HepG2 (cell line): ENCODE measurements around the gene FAM174C. TPM values are rescaled to one million over a fixed set of nuclear protein-coding genes. Genes with fewer than 3 reads are reported as not detected.

ENCODE experiments used
- ASH2L ChIP-seq: fragments of 300-600, 200-600 bp; sonication (generic); IDR thresholded peaks from 2 replicates; pipeline ENCODE4 v1.7.0; 2017; ENCODE audit warnings: low read depth, mild to moderate bottlenecking, moderate library complexity, mixed read lengths, low read length; ENCODE audit not compliant: insufficient read length
- DNMT1 ChIP-seq: sonication (generic); formaldehyde crosslinking; IDR thresholded peaks from 2 replicates; pipeline ENCODE4 v1.5.1; 2020; ENCODE audit warnings: mild to moderate bottlenecking, missing genetic modification reagents
- GLI4 ChIP-seq: sonication (generic); formaldehyde crosslinking; IDR thresholded peaks from 2 replicates; pipeline ENCODE4 v1.5.1; 2020; ENCODE audit warnings: missing genetic modification reagents, mild to moderate bottlenecking, moderate library complexity, borderline replicate concordance
- HCFC1 ChIP-seq: fragments of 150-350 bp; IDR thresholded peaks from 2 replicates; pipeline ENCODE4 v1.6.1; 2014; ENCODE audit warnings: low read depth, low read length
- JUN ChIP-seq: sonication (generic); formaldehyde crosslinking; IDR thresholded peaks from 2 replicates; pipeline ENCODE4 v1.4.0; 2020; ENCODE audit warnings: mild to moderate bottlenecking, missing genetic modification reagents
- KDM5B ChIP-seq: sonication (generic); formaldehyde crosslinking; IDR thresholded peaks from 2 replicates; pipeline ENCODE4 v1.4.0; 2020; ENCODE audit warnings: missing genetic modification reagents, mild to moderate bottlenecking, borderline replicate concordance
- KDM6A ChIP-seq: IDR thresholded peaks from 2 replicates; pipeline ENCODE4 v1.6.1; 2016; ENCODE audit warnings: low read depth
- KLF12 ChIP-seq: sonication (generic); formaldehyde crosslinking; IDR thresholded peaks from 2 replicates; pipeline ENCODE4 v1.4.0; 2020; ENCODE audit warnings: missing genetic modification reagents, borderline replicate concordance
- LBX2 ChIP-seq: sonication (generic); formaldehyde crosslinking; IDR thresholded peaks from 2 replicates; pipeline ENCODE4 v1.5.0; 2020; ENCODE audit warnings: missing genetic modification reagents, mild to moderate bottlenecking, borderline replicate concordance
- MAZ ChIP-seq, 2 experiments: sonication (generic) in 1 of 2; formaldehyde crosslinking in 1 of 2; IDR thresholded peaks; 2 replicates each; pipeline versions ENCODE4 v1.5.0 to v1.6.1; 2012 to 2020; ENCODE audit warnings: low read depth in 2 of 2, mild to moderate bottlenecking in 2 of 2, borderline replicate concordance in 1 of 2, improper control_type of control experiment in 1 of 2, low read length in 1 of 2, missing genetic modification reagents in 1 of 2, moderate library complexity in 1 of 2
- NCOR1 ChIP-seq: fragments of 200-600 bp; sonication (generic); IDR thresholded peaks from 2 replicates; pipeline ENCODE4 v1.7.0; 2017; ENCODE audit warnings: antibody characterized with exemption, low read length, borderline replicate concordance
- NR2C2 ChIP-seq: sonication (generic); formaldehyde crosslinking; IDR thresholded peaks from 2 replicates; pipeline ENCODE4 v1.4.0; 2020; ENCODE audit warnings: missing genetic modification reagents, mild to moderate bottlenecking, moderate library complexity, borderline replicate concordance
- PAWR ChIP-seq: sonication (generic); formaldehyde crosslinking; IDR thresholded peaks from 2 replicates; pipeline ENCODE4 v1.4.0; 2020; ENCODE audit warnings: missing genetic modification reagents, mild to moderate bottlenecking, borderline replicate concordance
- PHF20 ChIP-seq: sonication (generic); formaldehyde crosslinking; IDR thresholded peaks from 2 replicates; pipeline ENCODE4 v1.5.0; 2020; ENCODE audit warnings: mild to moderate bottlenecking, missing genetic modification reagents
- PHF21A ChIP-seq: sonication (generic); formaldehyde crosslinking; IDR thresholded peaks from 2 replicates; pipeline ENCODE4 v1.5.0; 2020; ENCODE audit warnings: mild to moderate bottlenecking, missing genetic modification reagents
- RBM22 ChIP-seq: fragments of 200-400 bp; formaldehyde crosslinking; optimal IDR thresholded peaks from 2 replicates; pipeline ENCODE3; 2017; ENCODE audit warnings: mild to moderate bottlenecking, low read length, moderate library complexity
- SIN3A ChIP-seq: IDR thresholded peaks from 2 replicates; pipeline ENCODE4 v1.6.1; 2011; ENCODE audit warnings: low read depth, mild to moderate bottlenecking, control low read depth, low read length, borderline replicate concordance
- TAF1 ChIP-seq: sonication (generic); formaldehyde crosslinking; IDR thresholded peaks from 2 replicates; pipeline ENCODE4 v1.4.0; 2020; ENCODE audit warnings: missing genetic modification reagents
- THAP11 ChIP-seq: IDR thresholded peaks from 2 replicates; pipeline ENCODE4 v1.6.1; 2016; ENCODE audit warnings: missing biosample characterization, missing genetic modification reagents
- TOPORS ChIP-seq: sonication (generic); formaldehyde crosslinking; IDR thresholded peaks from 2 replicates; pipeline ENCODE4 v1.8.0; 2023; ENCODE audit warnings: mild to moderate bottlenecking, missing genetic modification reagents
- ZFP62 ChIP-seq: sonication (generic); formaldehyde crosslinking; IDR thresholded peaks from 2 replicates; pipeline ENCODE4 v1.4.0; 2020; ENCODE audit warnings: missing genetic modification reagents
- ZNF138 ChIP-seq: sonication (generic); formaldehyde crosslinking; IDR thresholded peaks from 2 replicates; pipeline ENCODE4 v1.5.0; 2020; ENCODE audit warnings: mild to moderate bottlenecking, low read depth, missing genetic modification reagents
- ZNF670 ChIP-seq: sonication (generic); formaldehyde crosslinking; IDR thresholded peaks from 2 replicates; pipeline ENCODE4 v1.8.0; 2022; ENCODE audit warnings: mild to moderate bottlenecking, missing genetic modification reagents, borderline replicate concordance
- ZNF7 ChIP-seq: IDR thresholded peaks from 2 replicates; pipeline ENCODE4 v1.6.1; 2016; ENCODE audit warnings: missing biosample characterization, missing genetic modification reagents
- ZNF781 ChIP-seq: sonication (generic); formaldehyde crosslinking; IDR thresholded peaks from 2 replicates; pipeline ENCODE4 v1.5.1; 2020; ENCODE audit warnings: borderline replicate concordance, mild to moderate bottlenecking, missing genetic modification reagents; ENCODE audit errors: not compliant biosample characterization
- ZNF788 ChIP-seq: sonication (generic); formaldehyde crosslinking; IDR thresholded peaks from 2 replicates; pipeline ENCODE4 v1.5.0; 2020; ENCODE audit warnings: mild to moderate bottlenecking, missing genetic modification reagents, borderline replicate concordance
- ZNF841 ChIP-seq: sonication (generic); formaldehyde crosslinking; IDR thresholded peaks from 2 replicates; pipeline ENCODE4 v1.8.1; 2023; ENCODE audit warnings: missing genetic modification reagents, borderline replicate concordance
- ZNF883 ChIP-seq: sonication (generic); formaldehyde crosslinking; IDR thresholded peaks from 2 replicates; pipeline ENCODE4 v1.5.1; 2020; ENCODE audit warnings: mild to moderate bottlenecking, missing genetic modification reagents; ENCODE audit errors: not compliant biosample characterization
- ZSCAN30 ChIP-seq: sonication (generic); formaldehyde crosslinking; IDR thresholded peaks from 2 replicates; pipeline ENCODE4 v1.5.0; 2020; ENCODE audit warnings: mild to moderate bottlenecking, missing genetic modification reagents
- polyA plus RNA-seq, 8 experiments: library from polyadenylated mRNA; depleted of rRNA in 3 of 8; stranded (reverse) in 7 of 8; unstranded in 1 of 8; fragments of >200 nt; fragmentation: Illumina TruSeq in 4 of 8; extraction: Trizol in 4 of 8; gene quantifications; 2 replicates each; pipeline versions ENCODE4 v1.2.1 to v1.2.3, GENCODE V29; 2011 to 2016; ENCODE audit warnings: low read depth in 4 of 8, missing spikeins in 1 of 8, mixed read lengths in 1 of 8; ENCODE audit not compliant: insufficient read depth in 1 of 8
- total RNA-seq, 5 experiments: library from RNA; depleted of rRNA; stranded (reverse); fragments of >200 nt; fragmentation: Illumina TruSeq; extraction: Trizol; gene quantifications; 2 replicates each; pipeline ENCODE4 v1.2.3, GENCODE V29; 2016; ENCODE audit warnings: low read depth in 1 of 5
- TF ChIP-seq, protein P1 (sequence below): sonication (generic); formaldehyde crosslinking; IDR thresholded peaks from 2 replicates; pipeline ENCODE4 v1.4.0; 2020; ENCODE audit warnings: missing genetic modification reagents

FAM174C gene
- total and polyA plus RNA-seq, 2 of the 13 experiments (the other 11 are each of a cell fraction or from before 2014, with no cell fraction given) = 19.5 to 31.3 TPM

- peak; percentile 55; the same call in 1 of the 2 replicates for TF ChIP-seq ZNF670
- 0 out of 2 replicates have a peak, but pooled peaks have one; percentile 38 for TF ChIP-seq ZNF138
- TF ChIP-seq ZNF781 (CRISPR knock-in tag) = no peak
- peak; percentile 77 for TF ChIP-seq KDM5B
- no peak for TF ChIP-seq ZNF7 (CRISPR knock-in tag)
- TF ChIP-seq NR2C2 (CRISPR knock-in tag) = peak; percentile 80
- TF ChIP-seq LBX2 (CRISPR knock-in tag) = no peak; the same call in 1 of the 2 replicates
- peak; percentile 13 for TF ChIP-seq HCFC1
- TF ChIP-seq DNMT1 = no peak
- no peak; the same call in 1 of the 2 replicates for TF ChIP-seq NCOR1
- TF ChIP-seq RBM22 = peak; percentile 90
- peak; percentile 89 for TF ChIP-seq THAP11 (CRISPR knock-in tag)
- no peak for TF ChIP-seq KDM6A (CRISPR knock-in tag)
- TF ChIP-seq, protein P1, sequence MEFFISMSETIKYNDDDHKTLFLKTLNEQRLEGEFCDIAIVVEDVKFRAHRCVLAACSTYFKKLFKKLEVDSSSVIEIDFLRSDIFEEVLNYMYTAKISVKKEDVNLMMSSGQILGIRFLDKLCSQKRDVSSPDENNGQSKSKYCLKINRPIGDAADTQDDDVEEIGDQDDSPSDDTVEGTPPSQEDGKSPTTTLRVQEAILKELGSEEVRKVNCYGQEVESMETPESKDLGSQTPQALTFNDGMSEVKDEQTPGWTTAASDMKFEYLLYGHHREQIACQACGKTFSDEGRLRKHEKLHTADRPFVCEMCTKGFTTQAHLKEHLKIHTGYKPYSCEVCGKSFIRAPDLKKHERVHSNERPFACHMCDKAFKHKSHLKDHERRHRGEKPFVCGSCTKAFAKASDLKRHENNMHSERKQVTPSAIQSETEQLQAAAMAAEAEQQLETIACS (CRISPR knock-in tag) = no peak
- TF ChIP-seq JUN = no peak; the same call in none of the 2 replicates
- TF ChIP-seq ZNF883 (CRISPR knock-in tag) = peak; percentile 58
- TF ChIP-seq PHF21A (CRISPR knock-in tag) = peak; percentile 46; the same call in 1 of the 2 replicates
- 0 out of 2 replicates have a peak, but pooled peaks have one; percentile 90 for TF ChIP-seq GLI4 (CRISPR knock-in tag)
- TF ChIP-seq MAZ (IDR thresholded peaks at IDR 0.05; ENCODE audit: borderline replicate concordance, low read depth, low read length) = peak; percentile 96
- peak; percentile 93 for TF ChIP-seq MAZ (CRISPR knock-in tag; IDR thresholded peaks at IDR 0.05; ENCODE audit: low read depth)
- 0 out of 2 replicates have a peak, but pooled peaks have one; percentile 82 for TF ChIP-seq ZNF841 (CRISPR knock-in tag)
- TF ChIP-seq SIN3A = no peak; the same call in 1 of the 2 replicates
- peak; percentile 94 for TF ChIP-seq TOPORS (CRISPR knock-in tag)
- TF ChIP-seq ASH2L = peak; percentile 75
- peak; percentile 54; the same call in 1 of the 2 replicates for TF ChIP-seq ZNF788 (CRISPR knock-in tag)
- no peak for TF ChIP-seq ZFP62 (CRISPR knock-in tag)
- no peak for TF ChIP-seq ZSCAN30
- TF ChIP-seq PHF20 (CRISPR knock-in tag) = peak; percentile 89
- peak; percentile 69; the same call in 1 of the 2 replicates for TF ChIP-seq TAF1 (CRISPR knock-in tag)
- 0 out of 2 replicates have a peak, but pooled peaks have one; percentile 7 for TF ChIP-seq PAWR (CRISPR knock-in tag)
- TF ChIP-seq KLF12 (CRISPR knock-in tag) = no peak
Measured at GRCh38 chr19:1275260-1275975, at the start of gene FAM174C (continued).
